ENCODE data around the gene MAP4K4. TPM values are rescaled to one million over a fixed set of nuclear protein-coding genes. Genes with fewer than 3 reads are reported as not detected.
"Not testable (repeated sequence)": the region's sequence is repeated elsewhere in the genome, so short reads cannot be mapped to it uniquely, and the experiment has no call there.

The MAP4K4 gene
- polyA plus RNA-seq, 3 donors: 76.1 to 80.5 (median 78.5) TPM

DNA sequence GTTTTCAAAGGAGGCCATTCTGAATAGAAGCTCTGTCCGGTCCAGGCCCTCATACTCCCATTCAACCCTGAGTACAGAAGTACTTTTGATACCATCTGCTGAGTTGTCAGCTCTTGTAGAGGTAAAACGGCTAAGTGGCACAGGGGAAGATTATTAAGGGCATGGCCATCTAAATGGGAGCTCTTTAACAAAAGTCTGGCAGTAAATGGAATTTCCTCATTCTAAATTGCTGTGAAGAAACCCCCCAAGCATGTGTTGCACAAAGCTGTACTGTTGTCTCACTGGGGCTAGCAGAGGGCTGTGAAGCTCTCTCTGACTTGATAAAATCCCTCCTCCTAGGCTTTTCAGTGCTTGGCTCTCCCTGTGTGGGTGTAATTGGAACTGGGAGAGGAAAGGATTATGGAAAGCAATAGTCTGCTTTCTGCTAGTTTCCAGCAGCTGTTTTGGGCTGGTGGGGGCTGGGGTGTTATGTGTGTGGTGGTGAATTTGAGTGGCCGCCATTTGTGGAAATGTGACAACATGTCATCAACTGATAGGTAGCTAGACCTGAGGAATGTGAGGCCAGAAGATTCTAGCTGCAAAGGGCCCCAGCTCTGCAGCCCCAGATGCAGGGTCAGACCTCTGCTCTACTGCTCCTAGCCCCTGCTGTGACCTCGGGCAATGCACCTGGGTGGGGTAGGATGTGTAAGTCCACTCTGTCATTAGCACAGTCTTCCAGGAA, 65.1 kb downstream of the MAP4K4 start:
- no peak for DNase-seq

DNA sequence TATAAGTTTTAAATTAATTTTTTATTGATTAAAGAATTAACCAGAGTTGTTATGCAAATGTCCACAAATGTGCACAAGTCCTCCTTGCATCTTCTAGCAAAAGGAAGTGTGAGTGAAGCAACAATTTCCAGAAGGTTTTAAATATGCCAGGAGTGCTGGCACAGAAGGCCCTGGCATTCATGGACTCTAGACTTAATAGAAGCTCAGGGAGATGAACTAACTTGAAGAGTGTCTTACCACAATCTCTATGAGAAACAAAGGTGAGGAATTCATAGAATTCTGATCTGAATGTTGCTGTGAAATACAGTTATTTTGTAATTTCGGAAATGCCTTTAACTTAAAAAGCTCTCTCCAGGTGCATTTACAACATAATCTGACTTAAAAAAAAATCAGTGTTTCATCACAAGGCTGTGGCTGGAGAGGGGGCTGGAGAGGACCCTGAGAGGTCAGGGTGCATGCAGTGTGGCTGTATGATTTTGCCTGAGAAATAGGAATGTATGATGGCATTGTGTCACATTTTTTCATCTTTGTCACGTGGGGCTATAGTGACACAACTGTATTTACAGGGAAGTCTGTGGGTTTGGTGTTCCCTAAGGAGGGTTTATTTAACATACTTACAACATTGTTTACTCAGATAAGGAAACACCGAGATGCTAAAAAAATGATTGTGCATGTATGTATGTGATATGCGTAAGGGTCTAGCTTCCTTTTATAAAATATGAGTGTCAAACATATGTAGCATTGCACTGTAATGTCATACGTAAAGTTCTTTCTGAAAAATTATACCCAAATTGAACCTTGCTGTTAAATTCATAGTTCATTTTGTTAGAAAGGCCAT, 66.2 kb downstream of the MAP4K4 start:
- no peak for DNase-seq

DNA sequence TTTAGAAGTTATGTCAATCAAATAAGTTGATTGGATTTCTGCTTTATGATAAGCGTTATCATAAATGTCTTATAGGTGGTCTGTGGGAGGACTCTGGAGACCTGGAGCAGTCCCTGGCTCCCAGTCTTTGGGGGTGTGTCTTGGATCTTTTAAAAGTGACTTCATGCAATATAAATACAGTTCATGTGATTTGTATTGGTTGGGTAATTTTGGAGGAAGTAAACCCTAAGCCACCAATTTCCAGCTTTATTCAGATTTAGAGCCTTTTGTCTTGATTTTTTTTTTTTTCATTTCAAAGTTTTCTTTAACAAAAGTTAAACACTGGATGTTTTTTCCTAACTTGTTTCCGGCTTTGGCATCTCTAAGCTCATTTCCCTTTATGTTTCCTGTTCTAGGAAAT, 68.8 kb downstream of the MAP4K4 start:
- no peak for DNase-seq

DNA sequence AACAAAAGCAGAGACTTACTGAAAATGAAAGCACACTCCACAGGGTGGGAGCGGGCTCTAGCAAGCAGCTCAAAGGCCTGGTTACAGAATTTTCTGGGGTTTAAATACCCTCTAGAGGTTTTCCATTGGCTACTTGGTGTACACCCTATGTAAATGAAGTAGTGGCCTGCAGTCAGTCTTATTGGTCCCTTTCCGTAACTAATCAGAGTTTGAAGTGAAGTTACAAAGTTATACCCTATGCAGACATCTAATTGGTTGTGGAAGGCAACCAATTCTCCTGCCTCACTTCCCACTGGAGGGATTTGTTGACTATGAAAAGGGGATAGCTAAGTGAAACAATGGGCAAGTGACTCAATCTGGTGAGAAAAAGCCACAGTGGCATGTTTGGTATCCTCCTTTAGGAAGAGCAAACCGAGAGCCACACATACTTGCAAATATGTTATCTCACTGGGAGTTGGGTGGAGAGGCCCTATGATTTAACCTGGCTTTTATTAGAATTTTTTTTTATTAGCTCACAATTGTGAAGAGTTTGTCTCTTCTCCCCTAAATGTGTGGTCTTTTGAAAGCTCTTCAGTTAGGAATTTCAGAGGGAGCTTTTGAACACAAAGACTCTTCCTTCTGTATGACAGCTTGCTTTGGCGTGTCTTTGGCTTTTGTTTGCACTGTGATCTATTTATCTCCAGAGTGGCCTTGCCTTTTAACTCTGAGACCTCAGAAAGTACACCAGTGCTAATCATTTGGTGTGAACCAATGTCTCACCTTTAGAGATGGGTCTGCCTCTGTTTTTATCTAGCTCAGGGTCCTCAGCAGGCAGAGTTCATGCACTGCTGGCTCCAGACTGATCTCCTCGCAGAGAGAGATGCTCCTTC, 69.6 kb downstream of the MAP4K4 start:
- no peak for DNase-seq

- no peak for DNase-seq
These were observed 71.2 kb downstream of the MAP4K4 start for GRCh38 chr2:101768556-101769220.

DNA sequence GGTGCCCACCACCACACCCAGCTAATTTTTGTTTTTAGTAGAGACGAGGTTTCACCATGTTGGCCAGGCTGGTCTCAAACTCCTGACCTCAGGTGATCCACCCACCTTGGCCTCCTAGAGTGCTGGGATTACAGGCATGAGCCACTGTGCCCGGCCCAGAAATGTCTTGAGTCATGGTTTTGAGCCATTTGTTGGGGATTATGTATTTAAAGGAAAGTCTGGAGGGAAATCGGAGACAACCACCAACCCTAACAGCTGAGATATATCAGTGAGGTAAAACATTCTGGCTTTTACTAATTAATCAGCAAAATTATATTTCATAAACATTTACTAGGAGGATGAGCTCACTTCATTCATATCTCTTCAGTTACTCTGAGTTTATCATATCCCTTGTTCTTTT, 72.2 kb downstream of the MAP4K4 start:
- DNase-seq: not testable (repeated sequence)

- DNase-seq: no peak
These were observed 73.2 kb downstream of the MAP4K4 start for GRCh38 chr2:101770726-101771125.

GRCh38 chr2:101771227-101771902, 73.9 kb downstream of the MAP4K4 start:
- no peak for DNase-seq

DNA sequence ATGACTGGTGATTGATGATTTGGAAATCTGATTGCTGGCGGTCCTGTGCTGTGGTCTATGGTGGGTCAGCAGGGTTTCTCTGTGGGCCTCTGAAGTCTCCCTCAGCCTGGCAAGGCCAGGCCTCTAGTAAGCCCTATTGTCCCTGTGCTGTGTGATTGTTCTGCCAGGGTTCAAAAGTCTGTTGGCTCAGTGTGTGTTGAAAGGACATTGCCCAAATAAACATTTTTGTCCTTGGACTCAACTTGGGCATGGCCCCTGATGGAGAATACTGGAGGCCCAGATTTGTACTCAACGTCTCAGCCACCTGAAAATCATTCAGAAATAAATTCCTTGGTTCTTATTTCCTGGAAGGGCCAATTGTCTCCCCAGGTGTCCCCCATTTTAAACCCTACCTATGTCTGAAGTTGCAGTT, 74.4 kb downstream of the MAP4K4 start:
- no peak for DNase-seq

DNA sequence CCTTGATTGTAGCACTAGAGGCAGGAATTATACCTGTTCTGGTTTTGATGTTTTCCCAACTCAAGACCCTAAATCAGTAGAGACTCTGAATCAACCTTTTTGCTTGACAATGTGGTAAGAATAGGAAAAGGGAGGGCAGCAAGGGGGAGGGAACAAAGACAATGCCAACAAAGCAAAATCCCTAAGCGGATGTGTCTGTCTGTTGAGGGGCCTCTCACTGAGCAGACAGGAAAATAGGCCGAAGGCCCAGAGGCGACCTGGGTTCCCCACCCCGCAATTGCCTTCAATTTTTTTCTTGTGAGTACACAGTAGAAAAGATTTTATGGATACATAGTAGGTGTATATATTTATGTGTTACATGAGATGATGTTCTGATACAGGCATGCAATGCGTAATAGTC, 75.6 kb downstream of the MAP4K4 start:
- DNase-seq: no peak

DNA sequence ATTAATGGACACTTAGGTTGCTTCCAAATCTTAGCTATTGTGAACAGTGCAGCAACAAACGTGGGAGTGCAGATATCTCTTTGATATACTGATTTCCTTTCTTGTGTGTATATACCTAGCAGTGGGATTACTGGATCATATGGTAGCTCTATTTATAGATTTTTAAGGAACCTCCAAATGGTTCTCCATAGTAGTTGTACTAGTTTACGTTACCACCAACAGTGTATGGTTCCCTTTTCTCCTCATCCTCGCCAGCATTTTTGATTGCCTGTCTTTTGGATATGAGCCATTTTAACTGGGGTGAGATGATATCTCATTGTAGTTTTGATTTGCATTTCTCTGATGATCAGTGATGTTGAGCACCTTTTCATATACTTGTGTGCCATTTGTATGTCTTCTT, 76.5 kb downstream of the MAP4K4 start:
- DNase-seq: not testable (repeated sequence)

DNA sequence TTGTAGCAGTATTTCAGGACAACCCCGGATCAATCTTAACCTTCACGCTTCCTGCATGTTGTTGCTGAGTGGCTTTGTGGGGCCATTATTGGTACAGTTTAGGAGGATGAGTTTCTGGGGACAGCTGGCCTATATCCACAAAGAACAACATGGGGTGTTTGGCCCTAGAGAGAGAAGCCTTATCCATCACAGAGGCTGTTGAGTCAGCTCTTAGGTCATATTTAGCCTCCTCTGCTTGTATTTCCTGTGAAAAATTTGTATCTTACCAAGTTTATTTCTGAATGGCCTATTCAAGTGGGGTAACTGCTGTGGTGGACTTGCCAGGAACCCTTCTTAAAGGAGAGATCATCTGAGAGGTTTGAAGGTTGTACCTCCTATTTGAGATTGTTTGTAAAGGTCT, 77.6 kb downstream of the MAP4K4 start:
- DNase-seq: no peak

GRCh38 chr2:101775636-101776035, 78.1 kb downstream of the MAP4K4 start:
- no peak for DNase-seq

- no peak for DNase-seq
These were observed 78.9 kb downstream of the MAP4K4 start for GRCh38 chr2:101776172-101777043.

DNA sequence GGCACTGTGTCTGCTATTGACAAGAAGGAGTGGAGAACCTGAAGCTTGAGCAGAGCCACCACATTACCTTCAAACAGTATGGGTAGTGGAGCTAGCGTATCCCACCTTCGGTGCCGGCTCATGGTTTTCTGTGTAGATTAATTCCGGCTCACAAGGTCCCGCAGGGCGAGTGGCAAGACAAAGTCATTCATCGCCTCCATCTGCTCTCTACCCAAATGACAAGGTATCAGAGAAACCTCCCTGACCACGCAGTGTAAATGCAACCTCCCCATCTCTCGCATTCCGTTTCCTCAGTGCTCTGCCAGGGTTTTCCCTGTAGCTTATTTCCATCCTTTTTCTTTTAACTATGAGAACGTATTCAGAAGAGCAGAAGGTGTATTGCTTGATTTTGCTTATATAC, 79.8 kb downstream of the MAP4K4 start:
- DNase-seq: no peak

DNA sequence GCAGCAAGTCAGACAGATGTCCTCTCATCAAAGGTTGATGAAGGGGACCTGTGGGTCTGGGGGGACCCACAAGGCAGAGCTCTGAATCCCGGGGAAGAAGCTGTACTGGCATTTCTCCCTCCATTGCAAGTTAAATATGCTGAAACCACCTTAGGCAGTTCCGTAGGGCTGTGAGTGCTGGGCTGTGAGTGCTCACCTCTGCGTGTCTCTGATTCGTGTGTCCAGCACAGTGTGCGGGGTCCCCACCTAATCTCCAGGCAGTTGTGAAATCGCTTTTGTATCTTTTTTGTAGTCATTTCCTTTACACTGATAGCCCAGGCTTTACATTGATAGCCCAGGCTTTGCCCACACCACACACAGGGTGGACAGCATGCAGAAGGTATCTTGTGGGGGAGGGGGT, 80.6 kb downstream of the MAP4K4 start:
- DNase-seq: no peak

- no peak for DNase-seq
These were observed 81.7 kb downstream of the MAP4K4 start for GRCh38 chr2:101779190-101779589.

DNA sequence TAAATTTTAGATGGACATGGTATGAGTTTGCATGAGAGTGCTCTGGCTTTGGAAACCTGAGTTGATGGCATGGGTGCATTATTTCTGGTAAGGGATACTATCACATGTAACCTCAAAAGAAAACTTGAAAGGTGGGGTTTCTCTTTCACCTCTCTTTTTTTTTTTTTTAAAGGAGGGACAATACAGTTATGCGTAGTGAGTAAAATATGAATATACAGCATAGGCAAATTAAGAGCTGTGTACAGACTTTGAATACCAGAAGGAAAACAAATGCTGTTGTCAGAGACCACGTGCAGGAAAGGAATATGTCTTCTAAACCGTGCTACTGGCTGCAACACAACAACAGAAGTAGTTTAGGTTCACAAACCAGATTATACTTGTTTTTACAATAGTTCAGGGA, 82.1 kb downstream of the MAP4K4 start:
- DNase-seq: no peak

GRCh38 chr2:101781326-101781725, 83.8 kb downstream of the MAP4K4 start:
- DNase-seq: no peak

GRCh38 chr2:101781791-101782426, 84.4 kb downstream of the MAP4K4 start:
- no peak for DNase-seq
